Measurements from ENCODE around the gene DLG3.

Gene DLG3

DNA sequence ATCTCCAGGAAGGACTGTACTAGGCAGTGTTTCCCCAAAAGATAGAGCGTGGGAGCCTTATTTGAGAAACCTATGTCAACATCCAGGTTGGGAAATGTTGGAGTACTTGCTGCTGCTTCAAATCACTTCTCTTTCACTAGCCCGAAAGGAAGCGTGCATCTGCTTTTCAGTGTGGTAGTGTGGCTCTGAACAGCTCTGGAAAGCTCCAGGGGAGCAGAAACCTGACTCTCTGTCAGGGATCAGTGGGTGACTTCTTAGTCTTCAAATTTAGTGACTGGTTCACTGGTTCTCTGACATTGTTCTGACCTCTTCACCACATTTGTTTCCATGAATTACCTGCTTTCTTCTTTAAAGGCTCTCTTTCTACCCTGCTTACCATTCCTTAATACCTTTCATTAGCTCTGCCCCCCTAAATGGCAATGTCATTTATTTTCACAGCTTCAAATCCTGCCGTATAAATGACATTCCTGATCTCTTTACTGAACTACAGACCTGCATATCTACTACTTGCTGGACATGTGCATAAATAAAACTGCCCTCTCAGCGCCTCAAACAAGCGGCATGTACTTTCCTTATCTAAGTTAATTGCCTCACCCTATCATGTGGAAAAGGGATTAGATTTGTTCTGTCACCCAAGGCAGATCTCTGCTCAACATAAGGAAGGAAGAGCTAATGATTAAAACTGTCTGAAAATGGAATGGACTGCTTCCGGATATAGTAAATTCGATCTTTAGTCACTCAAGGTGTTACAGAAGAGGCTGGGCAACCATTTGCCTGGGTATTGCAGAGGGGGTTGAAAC is 37.0 kb downstream of the DLG3 start:
- TF ChIP-seq, protein P1, sequence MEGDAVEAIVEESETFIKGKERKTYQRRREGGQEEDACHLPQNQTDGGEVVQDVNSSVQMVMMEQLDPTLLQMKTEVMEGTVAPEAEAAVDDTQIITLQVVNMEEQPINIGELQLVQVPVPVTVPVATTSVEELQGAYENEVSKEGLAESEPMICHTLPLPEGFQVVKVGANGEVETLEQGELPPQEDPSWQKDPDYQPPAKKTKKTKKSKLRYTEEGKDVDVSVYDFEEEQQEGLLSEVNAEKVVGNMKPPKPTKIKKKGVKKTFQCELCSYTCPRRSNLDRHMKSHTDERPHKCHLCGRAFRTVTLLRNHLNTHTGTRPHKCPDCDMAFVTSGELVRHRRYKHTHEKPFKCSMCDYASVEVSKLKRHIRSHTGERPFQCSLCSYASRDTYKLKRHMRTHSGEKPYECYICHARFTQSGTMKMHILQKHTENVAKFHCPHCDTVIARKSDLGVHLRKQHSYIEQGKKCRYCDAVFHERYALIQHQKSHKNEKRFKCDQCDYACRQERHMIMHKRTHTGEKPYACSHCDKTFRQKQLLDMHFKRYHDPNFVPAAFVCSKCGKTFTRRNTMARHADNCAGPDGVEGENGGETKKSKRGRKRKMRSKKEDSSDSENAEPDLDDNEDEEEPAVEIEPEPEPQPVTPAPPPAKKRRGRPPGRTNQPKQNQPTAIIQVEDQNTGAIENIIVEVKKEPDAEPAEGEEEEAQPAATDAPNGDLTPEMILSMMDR (conservative IDR thresholded peaks at IDR 0.05; ENCODE audit: low read length): no peak
- no peak overlapping the region for H3K4me3 ChIP-seq (ENCODE audit: low read length)
- DNase-seq (ENCODE audit: low read depth): no peak

DNA sequence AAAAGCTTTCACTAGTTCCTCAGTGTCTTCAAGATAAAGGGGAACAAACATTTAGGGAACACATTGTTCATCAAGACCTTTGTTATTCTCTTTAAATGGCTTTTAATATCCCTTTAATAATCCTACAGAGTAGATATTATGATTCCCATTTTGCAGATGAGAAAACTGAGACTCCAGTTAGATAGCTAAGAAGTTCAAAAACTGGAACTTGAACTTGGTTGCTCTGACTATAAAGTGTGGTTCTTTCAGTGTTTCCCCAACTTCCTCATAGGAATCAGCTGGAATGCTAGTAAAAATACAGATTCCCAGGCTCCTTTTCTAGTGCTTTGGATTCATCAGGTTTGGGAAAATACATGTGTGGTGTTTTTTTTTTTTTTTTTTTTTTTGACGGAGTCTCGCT is 37.7 kb downstream of the DLG3 start:
- DNase-seq (ENCODE audit: low read depth): no peak
- TF ChIP-seq, protein P1 (conservative IDR thresholded peaks at IDR 0.05; ENCODE audit: low read length): no peak
- H3K4me3 ChIP-seq (ENCODE audit: low read length): no peak overlapping the region

DNA sequence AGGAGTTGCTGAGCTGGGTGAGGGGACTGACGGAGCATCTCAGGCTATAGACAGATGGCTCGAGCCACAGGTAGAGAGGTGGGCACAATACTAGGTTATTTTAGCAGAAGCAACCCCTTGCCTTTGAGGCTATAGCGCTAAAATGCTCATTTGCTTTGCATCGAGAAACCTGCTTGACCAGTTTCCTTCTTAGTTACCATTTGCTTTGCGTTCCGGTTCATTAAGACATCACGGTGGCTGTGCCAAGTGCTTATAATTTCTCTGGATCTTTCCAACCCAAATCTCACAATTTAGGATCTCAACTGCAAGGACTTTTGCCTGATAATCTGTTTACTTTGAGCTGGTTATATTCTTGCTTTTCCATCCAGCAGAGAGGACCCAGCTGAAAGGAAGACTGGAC is 40.8 kb downstream of the DLG3 start:
- TF ChIP-seq, protein P1 (conservative IDR thresholded peaks at IDR 0.05; ENCODE audit: low read length): no peak
- H3K4me3 ChIP-seq (ENCODE audit: low read length): no peak overlapping the region
- DNase-seq (ENCODE audit: low read depth): no peak

DNA sequence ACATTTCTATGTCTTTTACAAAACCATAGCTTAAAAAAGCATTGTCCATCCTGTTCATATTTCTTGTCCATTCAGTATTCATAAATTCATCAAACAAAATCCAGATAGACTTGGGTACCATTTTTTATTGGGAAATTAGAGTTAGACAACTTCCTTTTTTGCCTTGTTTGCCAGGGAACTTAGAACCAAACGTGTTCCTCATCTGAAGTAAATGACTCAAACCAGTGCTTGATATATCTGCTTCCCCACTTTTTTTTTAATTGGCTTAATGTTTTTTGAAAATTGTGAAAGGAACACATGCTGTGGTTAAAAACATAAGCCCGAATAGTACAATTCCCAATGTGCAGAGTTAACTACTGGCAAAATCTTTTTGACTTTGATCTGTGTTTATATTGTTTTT is 44.2 kb downstream of the DLG3 start:
- no peak overlapping the region for H3K4me3 ChIP-seq (ENCODE audit: low read length)
- TF ChIP-seq, protein P1 (conservative IDR thresholded peaks at IDR 0.05; ENCODE audit: low read length): no peak
- peak; percentile 4 for DNase-seq (ENCODE audit: low read depth)

DNA sequence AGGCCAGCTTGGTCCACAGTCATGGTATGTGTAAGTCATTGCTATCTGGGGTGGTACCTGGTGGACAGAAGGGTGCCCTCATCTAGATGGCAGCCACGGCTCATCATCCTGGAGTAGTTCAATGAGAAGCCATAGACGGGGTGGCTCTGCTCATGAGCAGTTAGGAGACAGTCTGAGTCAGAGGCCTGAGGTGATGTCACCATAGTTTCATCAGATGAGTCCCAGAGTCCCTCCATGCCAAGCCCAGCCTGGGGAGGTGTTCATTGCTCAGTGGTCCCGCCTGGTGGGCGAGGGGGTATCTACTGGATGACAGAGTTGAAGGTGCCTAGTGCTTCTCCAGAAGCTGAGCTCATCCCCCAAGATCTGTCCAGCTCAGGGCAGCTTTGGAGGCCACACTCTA is 49.8 kb downstream of the DLG3 start:
- DNase-seq (ENCODE audit: low read depth): no peak
- H3K4me3 ChIP-seq (ENCODE audit: low read length): no peak overlapping the region
- TF ChIP-seq, protein P1 (conservative IDR thresholded peaks at IDR 0.05; ENCODE audit: low read length): no peak

DNA sequence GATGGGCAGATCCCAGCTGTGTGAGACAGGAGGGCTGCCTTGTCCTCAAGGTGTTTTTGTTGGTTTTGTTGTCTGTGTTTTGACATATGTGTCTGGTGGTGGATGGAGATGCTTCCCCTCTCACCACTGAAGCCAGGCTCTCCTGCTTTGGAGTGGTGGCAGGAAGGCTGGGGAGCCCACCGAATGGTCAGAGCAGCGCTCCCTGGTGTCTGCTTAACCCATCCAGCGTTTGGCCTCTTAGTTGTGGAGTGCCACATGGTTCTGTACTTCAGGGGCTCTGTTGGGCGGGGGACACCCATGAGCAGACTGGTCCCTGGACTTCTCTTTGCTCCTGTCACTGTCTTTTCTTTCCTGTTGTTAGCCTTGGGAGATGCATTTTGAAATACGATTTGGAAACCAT is 51.9 kb downstream of the DLG3 start:
- DNase-seq (ENCODE audit: low read depth): no peak
- H3K4me3 ChIP-seq (ENCODE audit: low read length): no peak overlapping the region
- TF ChIP-seq, protein P1 (conservative IDR thresholded peaks at IDR 0.05; ENCODE audit: low read length): no peak

DNA sequence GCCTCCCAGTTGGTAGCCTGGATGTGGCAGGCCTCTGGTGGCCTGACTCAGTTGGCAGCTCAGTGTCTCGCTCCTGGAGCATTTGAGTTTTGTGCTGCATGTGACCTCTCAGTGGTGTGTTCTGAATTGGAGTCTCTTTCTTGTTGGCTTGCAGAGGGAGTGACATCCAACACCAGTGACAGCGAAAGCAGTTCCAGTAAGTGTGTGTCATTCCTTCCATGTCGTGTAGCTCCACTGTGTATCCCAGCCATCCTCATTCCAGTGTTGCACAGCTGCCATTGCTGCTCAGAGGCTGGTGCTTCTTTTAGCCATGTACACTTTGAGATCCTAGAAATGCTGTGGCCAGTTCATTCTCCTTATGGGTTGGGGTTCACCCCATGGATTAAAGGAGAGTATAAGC is 52.4 kb downstream of the DLG3 start:
- H3K4me3 ChIP-seq (ENCODE audit: low read length): no peak overlapping the region
- TF ChIP-seq, protein P1 (conservative IDR thresholded peaks at IDR 0.05; ENCODE audit: low read length): no peak
- DNase-seq (ENCODE audit: low read depth): no peak

Measured in AG10803 (cell line).